Activated T-cell treated with anti-CD3 and anti-CD28 coated beads, Interleukin-2, amount 50 U/mL, for 72 hours (primary cell): ENCODE data around the gene CEMIP2. TPM values are rescaled to one million over a fixed set of nuclear protein-coding genes. Genes with fewer than 3 reads are reported as not detected.

Experiments used
- total RNA-seq, 2 donors: library from RNA; stranded (reverse); gene quantifications; one replicate each; pipeline ENCODE4 v1.2.3, GENCODE V29; 2022

Gene CEMIP2
- total RNA-seq, 2 donors from 2014 or later, result 46.7 to 62.2 TPM

Other genes with a start within 250 kb of the CEMIP2 start
- gene ABHD17B, start 142.7 kb upstream of the CEMIP2 start, total RNA-seq, result 10 to 100 TPM; 15.4 to 16.2 TPM
- 10 to 100 TPM; 13.5 to 14.1 TPM for gene C9orf85, start 143.1 kb upstream of the CEMIP2 start, total RNA-seq